NCI-H510A treated with DMSO at 0.1 percent for 48 hours (cell line): ENCODE data around the gene EDC3.
A peak's percentile ranks its signal among the peaks of the same experiment; 100 is the strongest.
"Not testable (repeated sequence)": the region's sequence is repeated elsewhere in the genome, so short reads cannot be mapped to it uniquely, and the experiment has no call there.

Source experiments
- DNase-seq: peaks from one replicate; lab custom pipeline; 2025; lab: John Stamatoyannopoulos, UW

The EDC3 gene, protein sequence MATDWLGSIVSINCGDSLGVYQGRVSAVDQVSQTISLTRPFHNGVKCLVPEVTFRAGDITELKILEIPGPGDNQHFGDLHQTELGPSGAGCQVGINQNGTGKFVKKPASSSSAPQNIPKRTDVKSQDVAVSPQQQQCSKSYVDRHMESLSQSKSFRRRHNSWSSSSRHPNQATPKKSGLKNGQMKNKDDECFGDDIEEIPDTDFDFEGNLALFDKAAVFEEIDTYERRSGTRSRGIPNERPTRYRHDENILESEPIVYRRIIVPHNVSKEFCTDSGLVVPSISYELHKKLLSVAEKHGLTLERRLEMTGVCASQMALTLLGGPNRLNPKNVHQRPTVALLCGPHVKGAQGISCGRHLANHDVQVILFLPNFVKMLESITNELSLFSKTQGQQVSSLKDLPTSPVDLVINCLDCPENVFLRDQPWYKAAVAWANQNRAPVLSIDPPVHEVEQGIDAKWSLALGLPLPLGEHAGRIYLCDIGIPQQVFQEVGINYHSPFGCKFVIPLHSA

DNA sequence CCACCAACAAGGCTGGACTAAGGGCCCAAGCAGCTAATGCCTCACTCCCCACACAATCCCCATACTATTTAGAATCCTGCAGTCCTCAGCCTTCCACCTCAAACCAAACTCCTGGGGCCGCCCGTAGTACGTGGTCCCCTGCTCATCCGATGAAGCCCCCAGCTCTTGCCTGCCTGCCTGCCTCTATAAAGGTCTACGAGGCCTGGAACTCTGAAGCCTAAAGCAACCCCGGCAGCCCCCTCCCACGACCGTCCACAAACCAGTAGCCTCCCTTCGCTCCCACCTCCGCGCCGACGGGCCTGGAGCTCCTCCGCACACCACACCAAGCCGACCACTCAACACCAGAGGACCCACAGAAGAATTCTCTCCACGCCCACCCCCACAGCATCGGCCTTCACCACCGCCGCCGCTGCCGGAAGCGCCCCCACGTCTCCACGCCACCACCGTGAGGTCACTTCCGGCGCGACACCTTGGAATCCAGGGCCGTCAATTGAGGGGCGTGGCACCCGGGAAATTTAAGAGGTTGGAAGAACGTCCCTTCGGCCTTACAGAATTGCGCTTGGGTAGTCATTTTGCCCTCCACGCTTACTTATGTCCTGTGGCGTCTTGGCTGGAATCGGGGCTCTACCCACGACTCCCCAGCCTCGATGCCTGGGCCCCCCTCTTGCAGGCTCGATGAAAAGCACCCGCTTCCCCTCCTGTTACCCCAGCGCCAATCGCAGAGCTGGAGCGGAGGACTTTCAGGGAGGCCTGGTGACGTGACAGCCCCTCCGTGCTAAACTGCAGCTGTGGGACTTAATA, at the start of gene EDC3:
EDC3 (minus strand) TSS at position 428 of the 801 bp plus-strand sequence. CDS start 20,900 bp downstream, outside the sequence.
- peak; percentile 59 for DNase-seq

DNA sequence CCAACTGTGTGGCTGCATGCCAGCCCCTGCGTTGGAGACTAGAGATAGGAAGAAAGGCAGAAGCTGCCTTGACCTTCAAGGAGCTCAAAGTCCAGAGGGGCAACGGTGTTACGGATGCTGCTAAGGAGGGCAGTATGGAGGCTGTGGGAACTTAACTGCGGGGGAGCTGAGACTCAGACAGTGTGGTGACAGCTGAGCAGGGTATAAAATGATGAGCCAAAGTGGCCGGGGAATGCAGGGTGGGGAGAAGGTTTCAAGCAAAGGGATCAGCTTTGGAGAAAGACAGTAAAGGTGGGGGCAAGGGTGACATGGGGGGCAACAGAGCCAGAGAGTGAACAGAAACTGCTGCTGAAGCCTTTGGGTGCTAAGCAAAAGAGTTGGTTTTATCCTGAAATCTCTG, 46.6 kb upstream of the EDC3 start:
- DNase-seq = no peak

DNA sequence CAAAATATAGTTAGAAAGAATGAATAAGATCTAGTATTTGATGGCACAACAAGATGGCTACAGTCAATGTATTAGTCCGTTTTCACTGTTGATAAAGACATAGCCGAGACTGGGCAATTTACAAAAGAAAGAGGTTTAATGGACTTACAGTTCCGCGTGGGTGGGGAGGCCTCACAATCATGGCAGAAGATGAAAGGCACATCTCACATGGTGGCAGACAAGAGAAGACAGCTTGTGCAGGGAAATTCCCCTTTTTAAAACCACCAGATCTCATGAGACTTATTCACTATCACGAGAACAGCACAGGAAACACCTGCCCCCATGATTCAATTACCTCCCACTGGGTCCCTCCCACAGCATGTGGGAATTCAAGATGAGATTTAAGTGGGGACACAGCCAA, 42.4 kb upstream of the EDC3 start:
- not testable (repeated sequence) for DNase-seq

DNA sequence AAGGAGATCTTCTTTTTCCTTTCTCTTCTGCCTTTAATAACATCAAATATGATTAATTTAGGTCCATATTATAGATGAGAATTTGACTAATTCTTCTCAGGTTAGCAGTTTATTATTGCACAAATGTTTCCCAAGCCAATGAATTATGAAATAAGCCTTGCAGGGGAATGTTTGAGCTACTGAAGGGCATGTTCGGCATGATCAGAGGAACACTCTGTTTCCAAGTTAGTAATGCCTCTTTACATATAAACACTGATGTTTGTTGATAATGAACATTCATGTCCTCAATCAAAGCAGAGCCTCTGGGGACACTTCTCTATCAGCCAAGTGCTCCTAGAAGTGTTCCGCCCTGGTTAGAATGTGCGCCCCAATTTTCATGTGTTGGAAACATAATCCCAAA, 39.5 kb upstream of the EDC3 start:
- DNase-seq = no peak

DNA sequence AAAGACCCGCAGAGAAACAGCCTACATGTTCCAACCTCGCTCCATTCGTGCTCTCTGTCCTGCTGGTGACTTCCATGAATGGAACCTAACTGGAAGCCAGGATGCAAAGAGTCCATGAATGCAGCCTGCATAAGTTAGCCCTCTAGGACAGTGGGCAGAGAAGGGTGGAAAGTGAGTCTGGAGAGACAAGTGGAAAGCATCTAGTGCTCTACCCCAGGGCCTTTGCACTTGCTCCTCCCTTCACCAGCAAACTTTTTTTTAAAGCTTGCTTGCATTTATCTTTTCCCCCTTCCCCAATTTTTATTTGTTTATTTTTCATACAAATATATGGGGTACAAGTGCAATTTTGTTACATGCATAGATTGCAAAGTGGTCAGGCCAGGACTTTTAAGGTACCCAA, 37.4 kb upstream of the EDC3 start:
- DNase-seq = no peak

DNA sequence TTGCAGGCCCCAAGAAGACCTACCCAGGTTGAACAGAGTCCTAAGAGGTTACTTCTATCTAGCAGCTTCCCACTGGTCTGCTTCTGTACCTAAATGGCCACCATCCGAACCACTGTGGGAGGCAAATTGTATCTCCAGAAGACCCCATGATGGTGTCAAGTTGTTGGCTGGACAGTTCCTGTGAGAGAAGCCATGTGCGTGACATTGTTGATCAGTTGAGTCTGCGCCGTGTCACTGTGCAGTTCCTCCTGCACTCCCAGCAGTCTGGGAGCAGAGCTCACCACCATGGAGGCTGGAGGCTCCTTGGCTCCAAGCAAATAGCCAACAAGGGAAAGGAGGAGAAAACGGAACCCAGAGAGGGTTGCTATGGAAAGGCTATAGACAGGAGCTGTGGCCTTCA, 37.0 kb upstream of the EDC3 start:
- no peak for DNase-seq

DNA sequence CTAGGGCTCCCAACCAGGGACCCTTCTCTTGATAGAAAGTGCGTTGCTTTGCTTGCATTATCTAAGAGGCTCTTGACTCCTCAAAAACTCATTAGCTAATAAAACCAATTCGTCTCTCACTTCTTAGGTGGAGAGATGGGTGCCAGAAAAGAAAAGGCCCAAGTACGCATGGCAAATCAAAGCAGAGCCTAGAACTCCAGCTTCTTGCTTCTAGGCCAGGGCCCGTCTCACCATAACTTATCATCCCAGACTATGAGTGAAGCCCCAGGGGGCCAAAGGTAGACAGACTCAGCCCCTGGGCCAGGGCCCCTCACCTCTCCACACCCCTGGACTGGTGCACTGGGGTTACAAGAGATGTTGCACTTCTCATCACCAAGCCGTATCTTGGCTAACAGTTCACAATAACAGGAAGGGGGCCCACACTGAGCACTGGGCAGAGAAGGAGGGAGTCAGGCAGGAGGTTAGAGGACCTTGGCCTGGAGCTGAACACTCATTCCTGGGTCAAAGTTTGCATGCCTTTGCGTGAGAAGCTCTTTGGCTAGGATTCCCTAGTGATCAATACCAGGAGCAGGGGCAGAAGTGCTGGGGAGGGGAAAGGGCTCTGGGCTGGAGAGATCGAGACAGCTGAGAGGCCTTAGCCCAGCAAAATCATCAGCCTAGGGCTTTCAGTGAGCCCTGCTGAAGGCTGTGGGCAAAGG, 34.9 kb upstream of the EDC3 start:
- DNase-seq = no peak

DNA sequence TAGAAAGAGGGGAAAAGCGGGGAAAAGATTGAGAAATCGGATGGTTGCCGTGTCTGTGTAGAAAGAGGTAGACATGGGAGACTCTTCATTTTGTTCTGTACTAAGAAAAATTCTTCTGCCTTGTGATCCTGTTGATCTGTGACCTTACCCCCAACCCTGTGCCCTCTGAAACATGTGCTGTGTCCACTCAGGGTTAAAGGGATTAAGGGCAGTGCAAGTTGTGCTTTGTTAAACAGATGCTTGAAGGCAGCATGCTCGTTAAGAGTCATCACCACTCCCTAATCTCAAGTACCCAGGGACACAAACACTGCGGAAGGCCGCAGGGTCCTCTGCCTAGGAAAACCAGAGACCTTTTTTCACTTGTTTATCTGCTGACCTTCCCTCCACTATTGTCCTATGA, 33.5 kb upstream of the EDC3 start:
- DNase-seq = not testable (repeated sequence)

DNA sequence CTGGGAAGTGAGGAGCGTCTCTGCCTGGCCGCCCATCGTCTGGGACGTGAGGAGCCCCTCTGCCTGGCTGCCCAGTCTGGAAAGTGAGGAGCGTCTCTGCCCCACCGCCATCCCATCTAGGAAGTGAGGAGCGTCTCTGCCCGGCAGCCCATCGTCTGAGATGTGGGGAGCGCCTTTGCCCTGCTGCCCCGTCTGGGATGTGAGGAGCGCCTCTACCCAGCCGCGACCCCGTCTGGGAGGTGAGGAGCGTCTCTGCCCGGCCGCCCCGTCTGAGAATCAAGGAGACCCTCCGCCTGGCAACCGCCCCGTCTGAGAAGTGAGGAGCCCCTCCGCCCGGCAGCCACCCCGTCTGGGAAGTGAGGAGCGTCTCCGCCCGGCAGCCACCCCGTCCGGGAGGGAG, 32.9 kb upstream of the EDC3 start:
- not testable (repeated sequence) for DNase-seq

DNA sequence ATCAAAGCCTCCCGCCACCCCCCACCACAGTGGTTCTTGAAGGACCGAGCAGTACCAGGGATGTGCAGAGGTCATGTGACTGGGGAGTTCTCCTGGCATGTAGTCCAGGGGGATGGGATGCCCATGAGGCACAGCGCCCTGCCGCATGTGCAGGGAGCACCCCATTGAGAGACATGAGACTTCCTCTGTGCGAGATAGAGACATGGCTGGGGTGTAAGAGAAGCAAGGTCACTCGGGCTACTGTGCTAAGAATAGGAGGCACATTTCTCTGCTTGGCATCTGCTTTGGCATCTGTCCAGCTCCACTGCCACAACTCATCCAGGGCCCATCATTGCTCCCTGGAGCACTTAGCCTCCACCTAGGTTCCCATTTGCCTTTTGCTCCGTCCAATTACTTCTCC, 31.9 kb upstream of the EDC3 start:
- DNase-seq = peak; percentile 4

DNA sequence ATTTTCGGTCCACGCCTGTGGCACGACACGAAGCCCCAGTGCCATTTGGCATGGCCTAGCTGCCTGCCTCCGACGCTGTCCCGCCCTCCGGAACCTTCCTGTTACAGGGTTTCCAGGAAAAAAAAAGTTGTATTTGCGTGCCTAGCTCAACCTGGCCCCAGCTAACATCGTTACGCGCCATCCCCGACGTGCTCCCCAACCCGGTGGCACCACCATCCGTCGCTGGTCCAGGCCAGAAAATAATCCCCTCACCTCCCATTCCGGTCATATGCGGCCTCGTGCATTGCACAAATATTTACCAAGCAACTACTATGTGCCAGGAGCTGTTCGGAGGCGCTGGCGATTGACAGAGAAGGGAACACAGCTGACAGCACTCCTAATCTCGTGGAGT, 30.9 kb upstream of the EDC3 start:
- no peak for DNase-seq

DNA sequence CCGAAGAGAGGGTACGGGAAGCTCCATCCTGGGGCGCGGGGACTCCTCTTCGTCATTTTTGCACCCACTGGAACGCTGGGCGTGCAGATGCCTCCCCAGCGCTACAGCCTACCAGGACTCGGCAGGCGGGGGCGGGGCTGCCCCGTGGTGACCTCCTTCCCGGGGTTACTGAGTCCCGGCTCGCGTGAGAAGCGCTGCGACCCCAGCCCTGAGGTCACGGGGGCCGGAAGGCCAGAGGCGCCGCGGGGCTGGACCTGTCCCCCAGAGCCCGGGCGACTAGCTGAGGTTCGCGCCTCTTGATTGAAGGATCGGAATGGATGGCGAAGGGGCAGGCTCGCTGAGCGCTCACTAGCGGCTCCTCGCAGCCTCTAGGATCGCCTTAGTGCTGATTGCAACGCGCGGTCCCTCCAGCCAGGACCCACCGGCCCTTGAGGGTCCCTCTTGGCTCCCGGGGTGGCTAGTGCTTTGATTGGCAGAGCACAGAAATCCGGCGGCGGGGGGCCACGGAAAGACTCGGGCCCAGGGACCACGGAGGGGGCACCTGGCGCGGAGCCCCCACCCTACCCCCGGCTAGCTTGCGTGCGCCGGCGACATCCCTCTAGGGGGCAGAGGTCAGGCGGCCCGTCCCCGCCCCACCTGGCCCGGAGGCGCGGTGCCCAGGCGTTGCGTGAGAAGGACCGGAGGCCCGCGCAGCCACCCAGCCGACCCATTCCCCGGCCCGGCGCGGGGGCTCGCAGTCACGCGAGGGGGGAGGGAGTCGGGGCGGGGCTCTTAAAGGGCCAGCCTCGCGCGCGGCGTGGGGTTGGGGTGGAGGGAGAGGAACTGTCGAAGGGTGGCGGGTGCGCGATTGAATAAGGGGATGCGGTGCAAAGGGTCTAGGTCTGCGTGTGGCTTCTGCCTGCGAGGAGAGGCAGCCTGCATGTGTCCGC, 30.3 kb upstream of the EDC3 start:
- DNase-seq = peak; percentile 42

DNA sequence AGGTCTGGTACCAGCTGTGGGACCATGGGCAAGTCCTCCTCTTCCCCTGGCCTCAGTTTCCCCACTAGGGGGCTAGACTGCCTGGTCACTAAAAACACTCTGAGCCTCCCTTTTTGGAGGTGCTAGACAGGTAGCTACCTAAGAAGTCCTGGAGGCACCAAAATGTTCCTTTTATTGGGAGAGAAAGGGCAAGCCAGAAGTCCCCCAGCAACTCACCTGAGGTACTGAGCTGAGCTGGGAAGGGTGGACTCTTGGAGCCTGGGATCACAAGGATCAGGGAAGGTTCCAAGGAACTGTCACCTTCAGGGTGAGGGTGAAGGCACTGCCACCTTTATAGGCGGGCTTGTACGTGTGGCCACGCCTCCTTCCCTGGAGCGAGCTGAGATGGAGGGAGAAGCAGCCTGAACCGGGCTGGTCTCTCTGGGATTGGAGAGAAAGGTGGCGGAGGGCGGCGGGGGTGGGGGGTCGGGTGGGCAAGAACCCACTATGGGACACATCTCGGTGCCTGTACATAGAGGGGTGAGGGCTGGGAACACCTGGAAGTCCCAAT, 29.5 kb upstream of the EDC3 start, which contains the start of gene CYP1A1:
CYP1A1 (minus strand) TSS at position 304 of the 550 bp plus-strand sequence. CDS start 2,431 bp downstream, outside the sequence.
- DNase-seq = peak; percentile 1

DNA sequence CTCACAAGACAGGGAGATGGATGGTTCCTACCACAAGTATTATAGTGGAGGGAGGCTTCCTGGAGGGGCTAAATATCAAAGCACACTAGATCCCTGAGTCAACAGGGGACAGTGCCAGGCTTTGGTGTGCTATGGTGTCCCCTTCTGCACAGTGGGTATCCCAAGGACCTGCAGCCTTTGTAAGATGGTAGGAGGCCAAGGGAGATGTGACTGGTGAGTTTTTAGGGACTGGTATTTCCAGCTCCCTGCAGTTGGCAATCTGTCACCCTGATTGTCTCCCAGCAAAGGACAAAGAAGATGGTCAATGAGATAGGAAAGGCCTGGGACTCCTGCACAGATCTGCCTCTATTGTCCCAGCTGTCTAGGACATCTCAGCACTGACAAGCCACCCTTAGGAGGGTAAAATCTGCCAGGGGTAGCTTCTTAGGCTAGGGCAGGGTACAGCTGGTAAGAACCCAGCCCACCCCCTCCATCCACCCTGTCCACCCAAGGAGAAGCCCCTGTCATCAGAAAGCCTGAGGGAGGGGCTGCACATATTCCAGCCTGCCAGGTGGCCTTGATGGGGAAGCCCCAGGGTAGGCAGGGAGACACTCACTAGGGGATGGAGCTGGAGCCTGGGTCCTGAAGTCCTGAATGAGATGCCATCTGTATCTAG, 28.9 kb upstream of the EDC3 start:
- no peak for DNase-seq

DNA sequence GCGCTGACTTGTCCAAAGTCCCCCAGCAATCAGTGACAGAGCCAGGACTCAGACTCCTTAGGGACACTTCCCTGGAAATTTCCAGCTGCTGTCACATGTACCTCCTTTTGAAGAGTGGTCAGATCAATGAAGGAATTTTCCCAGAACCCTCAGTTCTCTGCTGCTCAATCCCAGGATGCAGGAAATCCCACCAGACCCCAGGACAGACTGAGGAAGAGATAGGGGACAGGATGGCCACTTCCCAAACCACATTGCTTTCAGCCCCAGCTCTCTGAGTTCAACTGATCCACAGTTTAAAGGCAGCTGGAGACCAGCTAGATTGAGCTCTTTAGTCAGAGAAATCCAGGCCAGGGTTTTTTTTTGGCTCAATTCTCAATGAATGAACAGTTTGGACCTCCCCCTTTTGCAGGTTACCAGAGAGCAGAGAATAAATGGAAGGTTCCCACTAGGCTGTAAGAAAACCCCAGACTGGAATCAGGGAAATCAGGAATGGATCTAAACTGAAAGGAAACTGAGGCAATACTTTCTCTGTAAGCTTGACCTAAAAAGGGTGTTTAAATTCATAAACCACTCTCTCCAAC, 28.0 kb upstream of the EDC3 start:
- DNase-seq = peak; percentile 39

DNA sequence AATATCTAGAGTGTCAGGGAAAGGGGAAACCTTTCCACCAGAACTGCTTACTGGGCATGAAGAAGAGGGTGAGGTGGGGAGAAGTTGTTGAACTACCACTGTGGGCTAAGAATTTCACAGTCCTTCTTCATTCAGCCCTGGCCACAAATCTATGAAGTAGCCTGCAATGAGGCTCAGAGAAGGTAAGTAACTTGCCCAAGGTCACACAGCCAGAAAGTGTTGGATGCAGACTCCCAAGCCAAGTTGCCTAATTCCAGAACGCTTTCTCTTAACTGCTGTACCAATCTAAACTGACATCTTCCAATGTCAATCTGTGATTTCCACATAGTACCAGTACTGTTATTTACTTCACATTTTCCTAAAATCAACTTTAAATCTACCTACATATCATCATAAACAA, 27.4 kb upstream of the EDC3 start:
- no peak for DNase-seq

DNA sequence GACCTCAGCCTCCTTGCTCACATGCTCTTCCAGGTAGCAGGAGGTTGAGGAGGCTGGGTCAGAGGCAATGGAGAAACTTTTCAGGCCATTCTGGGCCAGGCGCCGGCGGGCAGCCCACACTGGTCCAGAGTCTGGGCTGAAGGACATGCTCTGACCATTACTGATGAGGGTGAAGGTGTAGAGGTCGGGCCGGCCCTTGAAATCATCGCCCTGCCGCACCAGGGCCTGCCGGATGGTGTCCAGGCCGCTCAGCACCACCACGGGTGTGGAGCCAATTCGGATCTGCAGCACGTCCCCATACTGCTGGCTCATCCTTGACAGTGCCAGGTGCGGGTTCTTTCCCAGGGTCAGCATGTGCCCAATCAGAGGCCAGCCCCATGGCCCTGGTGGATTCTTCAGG, 26.8 kb upstream of the EDC3 start:
- DNase-seq = no peak

DNA sequence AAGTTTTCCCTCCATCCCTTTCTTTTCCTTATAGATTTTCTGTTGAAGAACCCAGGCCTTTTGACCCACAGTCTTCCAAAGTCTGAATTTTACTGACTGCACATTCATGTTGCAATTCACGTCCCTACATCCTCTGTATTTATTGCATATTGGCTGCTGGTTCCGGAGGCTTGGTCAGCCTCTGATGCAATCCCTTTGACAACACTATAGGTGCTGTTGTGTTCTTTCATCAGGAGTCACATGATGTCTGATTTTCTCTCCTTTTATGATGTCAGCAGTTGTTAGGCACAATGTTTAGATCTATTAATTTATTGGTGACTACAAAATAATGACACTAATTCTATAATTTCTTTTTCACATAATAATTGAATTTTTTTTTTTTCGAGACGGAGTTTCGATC, 20.8 kb upstream of the EDC3 start:
- no peak for DNase-seq

DNA sequence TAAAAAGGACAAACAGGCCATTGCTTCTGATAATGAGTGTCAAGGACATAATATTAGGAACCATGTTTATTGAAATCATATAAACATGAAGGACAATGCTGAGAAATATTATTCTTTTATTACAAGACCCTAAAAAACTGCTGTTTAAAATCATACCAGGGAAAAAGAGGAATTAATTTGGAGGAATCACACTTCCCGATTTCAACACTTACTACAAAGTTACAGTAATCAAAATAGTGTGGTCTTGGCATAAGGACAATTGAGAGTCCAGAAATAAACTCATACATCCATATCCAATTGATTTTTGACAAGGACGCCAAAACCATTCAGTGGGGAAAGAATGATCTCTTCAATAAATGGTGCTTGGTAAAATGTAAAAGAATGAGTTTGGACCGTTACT, 16.5 kb upstream of the EDC3 start:
- no peak for DNase-seq
